H1 (cell line): ENCODE data around the gene SLC39A10. TPM values are rescaled to one million over a fixed set of nuclear protein-coding genes. Genes with fewer than 3 reads are reported as not detected.

Experiments
- CTCF ChIA-PET: fragments of 300-600 bp; sonication (Branson Sonifier 250); formaldehyde crosslinking; loops from one replicate; lab custom pipeline; 2021; ENCODE audit not compliant: partially characterized antibody; lab: Charles Lee
- POLR2A ChIA-PET: fragments of 300-600 bp; sonication (Branson Sonifier 250); formaldehyde crosslinking; loops from one replicate; lab custom pipeline; 2021; ENCODE audit warnings: inconsistent platforms; ENCODE audit not compliant: partially characterized antibody; lab: Charles Lee
- DNase-seq, 2 experiments: peaks; one replicate each; pipeline versions ENCODE4 v3.0.0 to v3.0.0-alpha.2; 2010 to 2022; ENCODE audit warnings: low spot score in 2 of 2, low read depth in 1 of 2, mixed read lengths in 1 of 2
- FAIRE-seq: peaks from 2 replicates; lab custom pipeline; 2011; peaks lifted over from hg19 to GRCh38; lab: Jason Lieb, UNC
- H2AFZ ChIP-seq: 2 replicates; pipeline ENCODE4 v1.8.1; 2012; ENCODE audit warnings: low read length, inconsistent platforms
- H2AK5ac ChIP-seq: 2 replicates; pipeline ENCODE4 v1.6.1; 2013; ENCODE audit warnings: low read depth, low read length
- H2BK120ac ChIP-seq: replicated peaks from 2 replicates; pipeline ENCODE3; 2013; ENCODE audit warnings: low read depth, low read length, inconsistent platforms
- H2BK12ac ChIP-seq: 2 replicates; pipeline ENCODE4 v1.6.1; 2013; ENCODE audit warnings: low read depth, low read length
- H2BK15ac ChIP-seq: 2 replicates; pipeline ENCODE4 v1.6.1; 2013; ENCODE audit warnings: low read length
- H2BK20ac ChIP-seq: 2 replicates; pipeline ENCODE4 v1.6.1; 2013; ENCODE audit warnings: low read length
- H2BK5ac ChIP-seq: 2 replicates; pipeline ENCODE4 v1.6.1; 2013; ENCODE audit warnings: low read depth, low read length
- H3K14ac ChIP-seq: 2 replicates; pipeline ENCODE4 v1.6.1; 2013; ENCODE audit warnings: inconsistent platforms; ENCODE audit not compliant: insufficient read length
- H3K18ac ChIP-seq: 2 replicates; pipeline ENCODE4 v1.6.1; 2013; ENCODE audit warnings: low read length; ENCODE audit errors: extremely low read depth
- H3K23ac ChIP-seq: 2 replicates; pipeline ENCODE4 v1.6.1; 2013; ENCODE audit warnings: inconsistent platforms; ENCODE audit not compliant: insufficient read length
- H3K23me2 ChIP-seq: 2 replicates; pipeline ENCODE4 v1.6.1; 2013; ENCODE audit warnings: low read depth, low read length
- H3K27ac ChIP-seq: 2 replicates; pipeline ENCODE4 v1.6.1; 2011; ENCODE audit warnings: low read depth, low read length, inconsistent platforms
- H3K27me3 ChIP-seq, 4 experiments: replicated peaks in 1 of 4; 1 replicate in 1 of 4; 2 replicates in 3 of 4; pipeline versions ENCODE4 v1.6.1 to v1.8.1; 2011 to 2013; ENCODE audit warnings: low read length in 3 of 4, mild to moderate bottlenecking in 3 of 4, inconsistent platforms in 2 of 4, mixed read lengths in 2 of 4, moderate library complexity in 1 of 4; ENCODE audit not compliant: control insufficient read depth in 3 of 4, insufficient read depth in 3 of 4; ENCODE audit errors: extremely low read depth in 1 of 4
- H3K36me3 ChIP-seq, 4 experiments: 2 replicates each; pipeline versions ENCODE4 v1.6.1 to v1.8.1; 2011 to 2013; ENCODE audit warnings: mild to moderate bottlenecking in 4 of 4, low read length in 3 of 4, moderate library complexity in 2 of 4, control low read depth in 1 of 4, inconsistent platforms in 1 of 4; ENCODE audit not compliant: insufficient read depth in 4 of 4, control insufficient read depth in 2 of 4
- H3K4ac ChIP-seq: replicated peaks from 2 replicates; pipeline ENCODE3; 2013; ENCODE audit warnings: low read length, low read depth, mixed read lengths, inconsistent platforms; ENCODE audit not compliant: insufficient read length
- H3K4me1 ChIP-seq, 4 experiments: replicated peaks in 1 of 4; 1 replicate in 1 of 4; 2 replicates in 3 of 4; pipeline versions ENCODE4 v1.6.1 to v1.8.1; 2011 to 2013; ENCODE audit warnings: low read length in 3 of 4, inconsistent platforms in 2 of 4, mixed read lengths in 1 of 4; ENCODE audit not compliant: insufficient read depth in 4 of 4, control insufficient read depth in 3 of 4
- H3K4me2 ChIP-seq, 2 experiments: 2 replicates each; pipeline versions ENCODE4 v1.6.1 to v1.8.1; 2011 to 2013; ENCODE audit warnings: low read depth in 2 of 2, low read length in 2 of 2, control low read depth in 1 of 2, inconsistent platforms in 1 of 2, mild to moderate bottlenecking in 1 of 2; ENCODE audit not compliant: insufficient read depth in 1 of 2
- H3K4me3 ChIP-seq, 4 experiments: fragments of 200-600, 300-600 bp in 1 of 4; sonication (generic), shearing (Covaris generic), sonication (Bioruptor Twin) in 1 of 4; 2 replicates each; pipeline versions ENCODE4 v1.5.1 to v1.8.1; 2011 to 2016; ENCODE audit warnings: low read length in 4 of 4, low read depth in 3 of 4, control low read depth in 2 of 4, inconsistent platforms in 2 of 4, mild to moderate bottlenecking in 2 of 4, mixed read lengths in 1 of 4, moderate library complexity in 1 of 4; ENCODE audit not compliant: insufficient read depth in 2 of 4; ENCODE audit errors: extremely low read depth in 1 of 4
- H3K56ac ChIP-seq: replicated peaks from 2 replicates; pipeline ENCODE3; 2013; ENCODE audit warnings: low read depth, mild to moderate bottlenecking, mixed read lengths, low read length, inconsistent platforms; ENCODE audit not compliant: insufficient read length
- H3K79me1 ChIP-seq: 2 replicates; pipeline ENCODE4 v1.6.1; 2013; ENCODE audit warnings: low read depth, low read length, control low read depth
- H3K79me2 ChIP-seq, 2 experiments: 2 replicates each; pipeline versions ENCODE4 v1.6.1 to v1.8.1; 2012 to 2013; ENCODE audit warnings: low read length in 2 of 2, mild to moderate bottlenecking in 2 of 2, inconsistent platforms in 1 of 2; ENCODE audit not compliant: insufficient read depth in 2 of 2, control insufficient read depth in 1 of 2
- H3K9ac ChIP-seq, 4 experiments: replicated peaks in 1 of 4; 1 replicate in 1 of 4; 2 replicates in 3 of 4; pipeline versions ENCODE4 v1.6.1 to v1.8.1; 2011 to 2013; ENCODE audit warnings: low read depth in 3 of 4, low read length in 3 of 4, control low read depth in 2 of 4, mild to moderate bottlenecking in 2 of 4, moderate library complexity in 2 of 4, inconsistent platforms in 1 of 4; ENCODE audit errors: extremely low read depth in 1 of 4
- H3K9me3 ChIP-seq, 2 experiments: 2 replicates each; pipeline versions ENCODE4 v1.6.1 to v1.8.1; 2012 to 2013; ENCODE audit warnings: mild to moderate bottlenecking in 2 of 2, moderate library complexity in 2 of 2, control low read depth in 1 of 2, inconsistent platforms in 1 of 2, low read depth in 1 of 2, low read length in 1 of 2, mixed read lengths in 1 of 2; ENCODE audit not compliant: insufficient read depth in 2 of 2
- H4K20me1 ChIP-seq, 2 experiments: replicated peaks in 1 of 2; 2 replicates each; pipeline versions ENCODE3 to v1.8.1; 2011 to 2013; ENCODE audit warnings: inconsistent platforms in 2 of 2, low read length in 2 of 2, mild to moderate bottlenecking in 1 of 2; ENCODE audit not compliant: insufficient read depth in 2 of 2, control insufficient read depth in 1 of 2
- H4K5ac ChIP-seq: 2 replicates; pipeline ENCODE4 v1.6.1; 2013; ENCODE audit warnings: low read length, low read depth, mixed read lengths, inconsistent platforms; ENCODE audit not compliant: insufficient read length
- H4K8ac ChIP-seq: 2 replicates; pipeline ENCODE4 v1.8.0; 2013; ENCODE audit warnings: mild to moderate bottlenecking, moderate library complexity, low read length, inconsistent platforms; ENCODE audit not compliant: insufficient read depth; ENCODE audit errors: extremely low read depth
- H4K91ac ChIP-seq: replicated peaks from 2 replicates; pipeline ENCODE3; 2013; ENCODE audit warnings: low read length, mixed read lengths, inconsistent platforms; ENCODE audit not compliant: insufficient read length
- ASH2L ChIP-seq: fragments of 200-600, 300-600 bp; sonication (generic); IDR thresholded peaks from one replicate; pipeline ENCODE4 v1.7.1; 2017; ENCODE audit warnings: low read length
- RFX5 ChIP-seq: IDR thresholded peaks from 2 replicates; pipeline ENCODE4 v1.6.1; 2011; ENCODE audit warnings: low read depth, low read length, improper control_type of control experiment, borderline replicate concordance
- WGBS, 2 experiments: shearing (Covaris generic) in 1 of 2; methylation state at CpG; one replicate each; pipeline versions ENCODE4 v1.1.6 to v1.1.7; 2013 to 2015; ENCODE audit warnings: low lambda C conversion rate in 2 of 2, mixed read lengths in 2 of 2, inconsistent platforms in 1 of 2, low coverage in 1 of 2, missing lambda C conversion rate in 1 of 2; ENCODE audit not compliant: insufficient replicate concordance in 2 of 2, insufficient coverage in 1 of 2, insufficient read length in 1 of 2; ENCODE audit errors: extremely low coverage in 1 of 2, missing lambda C conversion rate in 1 of 2; 5-methylcytosine and 5-hydroxymethylcytosine counted together
- polyA plus RNA-seq, 7 experiments: library from polyadenylated mRNA; depleted of rRNA in 3 of 7; stranded (reverse) in 5 of 7; unstranded in 2 of 7; fragments of >200 nt in 5 of 7; fragments of 200-250 nt in 2 of 7; gene quantifications; 1 replicate in 5 of 7; 2 replicates in 1 of 7; 4 replicates in 1 of 7; pipeline versions ENCODE4 v1.2.1 to v1.2.3, GENCODE V29; 2011 to 2013; ENCODE audit warnings: missing spikeins in 2 of 7, mixed read lengths in 2 of 7
- total RNA-seq: library from RNA; stranded (reverse); fragmentation: NEBNext Ultra II Directional; extraction: Animal tissue kit (Norgen Biotek cat#: 25700); gene quantifications from 2 replicates; pipeline ENCODE4 v1.2.1, GENCODE V29; 2021

Gene SLC39A10
- total and polyA plus RNA-seq, 2 of the 8 experiments (the other 6 are each of a cell fraction or from before 2014, with no cell fraction given) = 68.1 to 234 TPM

- Histone ChIP-seq H3K9ac (no peak overlapping the region), H2BK15ac (no peak overlapping the region), H4K5ac (no peak overlapping the region), H3K18ac (no peak overlapping the region), H2BK12ac (no peak overlapping the region), H3K79me2 (peaks cover 4 to 77% of the 10 kb centered on the region in 2 experiments; a peak in 3 of 4 replicates), H3K14ac (no peak overlapping the region), H2BK20ac (no peak overlapping the region), H2BK120ac (no peak overlapping the region), H3K4me3 (peak overlapping the region in 1 of 4 experiments; percentile 96; a peak in 2 of 8 replicates), H3K4me2 (peak overlapping the region; percentile 52 to 77; a peak in 2 of 4 replicates), H3K56ac (no peak overlapping the region), H3K27ac (no peak overlapping the region), H2BK5ac (no peak overlapping the region), H3K23ac (no peak overlapping the region), H3K79me1 (no peaks in the 10 kb centered on the region), H3K23me2 (peaks cover 3% of the 10 kb centered on the region; the same call in 1 of the 2 replicates), H4K20me1 (peaks cover 5 to 10% of the 10 kb centered on the region in 2 experiments), H3K4ac (no peak overlapping the region), H3K9me3 (no peaks in the 10 kb centered on the region), H3K36me3 (peaks cover 0 to 5% (median 0%) of the 10 kb centered on the region in 4 experiments; a peak in 1 of 8 replicates), H3K27me3 (no peaks in the 10 kb centered on the region), H3K4me1 (peaks cover 2 to 10% (median 5%) of the 10 kb centered on the region in 4 experiments; a peak in 5 of 7 replicates), H4K91ac (no peak overlapping the region), H4K8ac (no peak overlapping the region), H2AK5ac (no peak overlapping the region), H2AFZ (no peak overlapping the region)
- 49% methylated on average over 6 of the region's 6 CpGs; no CpG with 5 or more reads in 1 of the 2 experiments for WGBS, 2 experiments
- ChIA-PET POLR2A (interaction anchor here (0.5 to 1.5 kb wide), 7 partner anchors 9 to 305 kb away, joined by 3 to 6 read pairs (median 3); no protein-coding TSS in a partner anchor), CTCF (interaction anchor here (0.7 to 3.3 kb wide), 42 partner anchors 9 to 1099 kb away, joined by 3 to 40 read pairs (median 4); partner anchors contain the start of gene DNAH7)
- peak in 1 of 2 experiments; percentile 79 for DNase-seq
- FAIRE-seq = peak; percentile 36
- TF ChIP-seq ASH2L (no peak), RFX5 (no peak)
Observed at GRCh38 chr2:195659982-195660890, 3.2 kb downstream of the SLC39A10 start.
